CD1c-positive myeloid dendritic cell (primary cell): ENCODE measurements around the gene TTF1.

Source experiments
- DNase-seq: peaks from one replicate; pipeline ENCODE4 v3.0.0-alpha.2; 2016; ENCODE audit errors: extremely low spot score

TTF1 gene

GRCh38 chr9:132365986-132366385 is 40.7 kb downstream of the TTF1 start:
- peak; percentile 52 for DNase-seq

- DNase-seq = no peak
These were observed 42.6 kb downstream of the TTF1 start for GRCh38 chr9:132364068-132364467.

GRCh38 chr9:132357764-132358163 is 48.9 kb downstream of the TTF1 start:
- DNase-seq = no peak

- DNase-seq = no peak
These were observed 50.2 kb downstream of the TTF1 start for GRCh38 chr9:132356324-132356924.

GRCh38 chr9:132354637-132355355 is 51.8 kb downstream of the TTF1 start, which contains the start of gene SETX:
SETX (minus strand) TSS chr9:132354986; CDS start chr9:132349428, 5,558 bp downstream.
- peak; percentile 99 for DNase-seq

- DNase-seq = no peak
These were observed 55.1 kb downstream of the TTF1 start for GRCh38 chr9:132351404-132352045.

- peak; percentile 49 for DNase-seq
These were observed 55.8 kb downstream of the TTF1 start for GRCh38 chr9:132350861-132351315.

- no peak for DNase-seq
These were observed 58.0 kb downstream of the TTF1 start for GRCh38 chr9:132348676-132349075.

- DNase-seq = no peak
These were observed 60.5 kb downstream of the TTF1 start for GRCh38 chr9:132346177-132346576.

GRCh38 chr9:132341177-132341840 is 65.3 kb downstream of the TTF1 start:
- no peak for DNase-seq

GRCh38 chr9:132334364-132334763 is 72.3 kb downstream of the TTF1 start:
- no peak for DNase-seq

- DNase-seq = no peak
These were observed 73.1 kb downstream of the TTF1 start for GRCh38 chr9:132333556-132333955.

GRCh38 chr9:132328580-132328979 is 78.1 kb downstream of the TTF1 start:
- DNase-seq = no peak

GRCh38 chr9:132327537-132327936 is 79.1 kb downstream of the TTF1 start:
- DNase-seq = no peak
